ENCODE data around the gene OR8B2. TPM values are rescaled to one million over a fixed set of nuclear protein-coding genes. Genes with fewer than 3 reads are reported as not detected.
"Not testable (repeated sequence)": the region's sequence is repeated elsewhere in the genome, so short reads cannot be mapped to it uniquely, and the experiment has no call there.

OR8B2 gene
- total RNA-seq, 6 experiments from 2014 or later: not detected

GRCh38 chr11:124409906-124410305, 25.6 kb upstream of the OR8B2 start:
- DNase-seq: no peak
- H3K36me3 Mint-ChIP-seq (ENCODE audit: low read depth): no peaks in the 10 kb centered on the region

DNA sequence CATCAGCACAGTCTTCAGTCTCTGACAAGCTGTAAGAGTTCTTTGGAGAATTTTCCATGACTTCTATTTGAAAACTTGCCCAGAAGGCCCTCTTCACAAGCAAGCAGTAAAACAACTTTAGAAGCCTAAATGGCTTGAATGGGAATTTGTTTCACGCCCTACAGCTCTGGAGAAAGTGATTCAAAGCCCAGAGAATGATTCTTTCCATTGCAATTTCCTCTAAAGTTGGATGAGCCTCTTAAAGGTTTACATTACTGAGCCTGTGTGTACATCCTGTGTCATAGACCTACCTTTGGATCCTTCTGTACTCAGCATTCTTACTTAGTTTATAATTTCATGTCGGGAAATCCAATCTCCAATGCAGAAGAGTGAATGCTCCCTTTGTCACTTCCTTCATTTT, 21.3 kb upstream of the OR8B2 start:
- TF ChIP-seq CTCF (IDR thresholded peaks at IDR 0.05): no peak
- no peak overlapping the region for H3K27ac Mint-ChIP-seq
- no peaks in the 10 kb centered on the region; the same call in 1 of the 2 replicates for H3K9me3 Mint-ChIP-seq
- H3K4me1 Mint-ChIP-seq (ENCODE audit: low read depth): peaks cover 6% of the 10 kb centered on the region
- peaks cover 5% of the 10 kb centered on the region for H3K27me3 Mint-ChIP-seq (ENCODE audit: insufficient read depth)
- no peak for DNase-seq
- H3K4me3 Mint-ChIP-seq: no peak overlapping the region
- H3K36me3 Mint-ChIP-seq (ENCODE audit: low read depth): no peaks in the 10 kb centered on the region

More at GRCh38 chr11:124409906-124410305, 25.6 kb upstream of the OR8B2 start:
- Mint-ChIP-seq H3K27me3 (ENCODE audit: insufficient read depth) (peaks cover 5% of the 10 kb centered on the region), H3K9me3 (no peaks in the 10 kb centered on the region), H3K4me3 (no peak overlapping the region), H3K4me1 (ENCODE audit: low read depth) (no peaks in the 10 kb centered on the region), H3K27ac (no peak overlapping the region)
- TF ChIP-seq CTCF (IDR thresholded peaks at IDR 0.05): no peak

- not testable (repeated sequence) for H3K36me3 Mint-ChIP-seq (ENCODE audit: low read depth); H3K4me3 Mint-ChIP-seq; H3K27me3 Mint-ChIP-seq (ENCODE audit: insufficient read depth); H3K4me1 Mint-ChIP-seq (ENCODE audit: low read depth); H3K9me3 Mint-ChIP-seq; H3K27ac Mint-ChIP-seq; DNase-seq
Measured at GRCh38 chr11:124403186-124403585, 18.9 kb upstream of the OR8B2 start.

GRCh38 chr11:124402326-124402922, 18.1 kb upstream of the OR8B2 start:
- Mint-ChIP-seq H3K36me3 (ENCODE audit: low read depth) (no peaks in the 10 kb centered on the region), H3K9me3 (no peaks in the 10 kb centered on the region; the same call in 1 of the 2 replicates), H3K4me1 (ENCODE audit: low read depth) (peaks cover 6% of the 10 kb centered on the region), H3K4me3 (no peak overlapping the region), H3K27ac (peak overlapping the region; percentile 72), H3K27me3 (ENCODE audit: insufficient read depth) (no peaks in the 10 kb centered on the region)
- peak; percentile 87 for DNase-seq
- TF ChIP-seq CTCF (IDR thresholded peaks at IDR 0.05): peak; percentile 92

DNA sequence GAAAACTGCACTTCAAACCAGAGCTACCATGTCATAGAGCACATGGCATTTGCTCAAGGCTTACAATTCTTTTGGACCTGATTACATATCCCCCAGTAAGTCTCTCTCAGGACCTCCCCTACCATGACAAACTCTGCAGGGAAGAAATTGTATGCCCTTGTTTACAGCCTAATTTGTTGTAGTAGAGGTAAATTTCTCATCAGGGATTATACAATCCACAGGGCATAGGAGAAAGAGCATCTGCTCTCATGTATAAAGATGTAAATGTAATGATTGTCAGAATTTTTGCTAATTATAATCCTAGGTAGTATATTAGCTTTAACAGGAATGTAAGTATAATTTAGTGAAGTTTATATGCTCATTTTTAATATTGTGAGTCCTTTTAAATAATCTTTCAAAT, 14.6 kb upstream of the OR8B2 start, which contains the start of gene OR8B3:
Gene OR8B3, minus strand, starts transcription at position 101 of the 400 bp plus-strand sequence. CDS start 1,673 bp downstream, outside the sequence.
- Mint-ChIP-seq H3K36me3 (ENCODE audit: low read depth) (no peaks in the 10 kb centered on the region), H3K4me1 (ENCODE audit: low read depth) (peaks cover 6% of the 10 kb centered on the region), H3K9me3 (no peaks in the 10 kb centered on the region; the same call in 1 of the 2 replicates), H3K27ac (no peak within 1 kb of the TSS), H3K27me3 (ENCODE audit: insufficient read depth) (no peaks in the 10 kb centered on the region), H3K4me3 (no peak within 1 kb of the TSS)
- TF ChIP-seq CTCF (IDR thresholded peaks at IDR 0.05): no peak
- DNase-seq: no peak

DNA sequence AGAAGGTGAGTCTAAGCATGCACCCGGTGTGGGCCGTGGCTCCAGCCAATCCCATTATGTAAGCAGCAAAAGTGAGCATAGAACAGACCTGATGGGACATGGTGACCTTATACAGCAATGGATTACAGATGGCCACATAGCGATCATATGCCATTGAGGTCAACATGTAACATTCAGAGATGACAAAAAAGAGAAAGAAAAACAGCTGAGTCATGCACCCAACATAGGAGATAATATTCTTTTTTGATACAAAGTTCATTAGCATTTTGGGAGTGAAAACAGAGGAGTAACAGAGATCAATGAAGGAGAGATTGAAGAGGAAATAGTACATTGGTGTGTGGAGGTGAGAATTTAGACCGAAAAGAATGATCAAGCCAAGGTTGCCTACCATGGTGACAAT, 12.5 kb upstream of the OR8B2 start:
- H3K4me1 Mint-ChIP-seq (ENCODE audit: low read depth); H3K36me3 Mint-ChIP-seq (ENCODE audit: low read depth); H3K27ac Mint-ChIP-seq; H3K27me3 Mint-ChIP-seq (ENCODE audit: insufficient read depth); H3K4me3 Mint-ChIP-seq; H3K9me3 Mint-ChIP-seq; DNase-seq: not testable (repeated sequence)

Measured in HFFc6 (cell line).